Stimulated activated naive CD4-positive, alpha-beta T cell (primary cell): ENCODE data around the gene IFT122.
"Not testable (repeated sequence)": the region's sequence is repeated elsewhere in the genome, so short reads cannot be mapped to it uniquely, and the experiment has no call there.

Experiments used
- DNase-seq, 6 experiments: peaks; one replicate each; lab custom pipeline; 2025; lab: John Stamatoyannopoulos, UW

IFT122 gene

DNA sequence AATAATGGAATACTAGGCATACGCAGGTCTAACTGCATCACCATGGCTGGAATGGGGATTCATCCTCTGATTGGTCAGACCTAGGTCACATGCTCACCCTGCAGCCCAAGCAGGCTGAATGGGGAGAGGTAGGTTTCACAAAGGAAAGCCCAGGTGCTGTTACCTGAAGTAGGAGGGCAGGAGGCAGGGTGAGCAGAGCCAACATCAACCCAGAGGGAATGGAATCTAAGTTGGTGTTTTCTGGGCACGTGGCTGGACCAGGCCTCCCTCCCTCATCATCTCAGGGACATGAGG is 96.3 kb downstream of the IFT122 start:
- DNase-seq = no peak

DNA sequence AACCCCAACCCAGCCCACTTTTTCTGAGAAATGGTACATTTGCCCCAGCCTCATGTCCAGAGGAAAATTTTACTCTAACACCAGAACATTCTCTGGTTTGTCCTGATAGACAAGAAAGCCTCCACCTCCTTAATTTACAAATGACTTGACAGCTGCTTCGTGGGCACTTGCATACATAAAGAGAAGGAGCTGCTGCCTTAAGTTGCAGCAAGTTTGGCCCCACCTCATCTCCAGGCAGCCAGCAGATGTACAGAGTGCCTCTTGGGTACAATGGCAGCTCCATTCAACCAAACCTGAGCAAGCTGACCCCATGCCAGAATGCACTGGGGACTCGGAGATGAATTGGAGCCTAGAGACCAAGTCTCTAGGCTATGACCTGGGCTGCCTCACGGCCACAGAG is 96.8 kb downstream of the IFT122 start:
- DNase-seq = no peak

DNA sequence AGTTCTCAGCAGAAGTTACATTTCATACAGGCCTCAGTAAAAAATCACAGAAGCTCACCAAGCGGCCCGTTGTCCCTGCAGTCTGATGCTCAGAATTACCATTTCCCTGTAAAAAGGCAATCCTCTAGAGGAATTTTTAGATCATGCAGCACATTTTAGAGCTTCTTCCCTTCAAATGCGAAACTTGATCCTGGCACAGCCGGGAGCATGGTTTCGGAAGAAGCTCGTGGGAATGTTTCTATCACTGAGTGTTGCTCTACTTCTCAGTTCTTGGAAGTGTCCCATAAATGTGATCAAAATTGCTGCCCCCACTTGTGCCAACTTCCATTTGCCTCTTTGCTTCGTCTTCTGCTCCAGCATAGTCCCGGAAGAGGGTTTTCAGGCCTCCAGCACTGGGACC is 99.2 kb downstream of the IFT122 start:
- DNase-seq = no peak

DNA sequence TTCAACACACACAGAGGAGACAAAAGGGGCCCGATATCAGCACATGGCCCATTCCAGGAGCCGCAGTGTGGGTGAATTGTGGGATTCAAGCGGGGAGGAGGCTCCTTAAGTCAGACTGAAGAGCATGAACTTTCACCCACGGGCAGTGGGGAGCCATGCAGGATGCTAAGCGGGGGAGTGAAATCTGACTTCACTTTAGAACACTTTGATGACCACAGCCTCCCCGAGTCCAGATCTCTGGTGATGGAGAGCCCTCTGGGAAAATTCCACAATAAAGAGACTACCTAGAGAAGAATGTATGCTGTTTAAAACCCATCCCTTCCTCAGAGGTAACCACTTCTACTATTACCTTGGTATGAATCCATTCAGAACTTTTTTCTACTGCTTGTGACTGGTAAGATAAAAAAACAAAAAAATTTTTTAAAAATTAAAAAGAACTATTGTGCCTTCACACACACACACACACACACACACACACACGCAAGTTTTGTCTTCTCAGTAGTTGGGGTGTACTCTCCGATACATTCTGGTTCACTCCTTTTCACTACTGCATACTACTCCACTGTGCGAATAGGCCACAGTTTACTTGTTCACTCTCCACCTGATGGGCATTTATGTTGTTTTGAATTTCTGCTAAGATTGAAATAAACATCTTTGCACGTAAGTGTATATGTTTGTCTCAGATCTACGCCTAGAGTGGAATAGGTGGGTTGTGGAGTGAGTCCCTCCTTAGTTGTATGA is 100.9 kb downstream of the IFT122 start:
- DNase-seq = no peak

DNA sequence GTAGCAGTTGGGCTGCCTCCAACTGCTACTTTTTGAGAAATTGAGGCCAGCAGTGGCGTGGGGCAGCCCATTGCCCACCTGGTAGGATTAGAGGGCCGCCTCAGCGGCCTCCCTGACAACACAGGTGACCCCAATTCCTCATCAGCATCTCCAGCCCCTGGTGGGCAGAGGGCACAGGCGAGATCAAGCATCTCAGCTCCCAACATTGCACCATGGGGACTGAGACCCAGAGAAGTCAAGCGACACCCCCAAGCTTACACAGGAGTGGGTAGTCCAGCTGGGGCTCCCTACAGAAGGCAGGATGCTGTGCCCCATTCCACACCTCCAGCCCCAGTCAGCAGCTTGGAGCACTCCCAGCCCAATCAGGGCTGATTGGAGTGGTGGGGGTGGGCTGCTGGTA is 102.7 kb downstream of the IFT122 start:
- DNase-seq = no peak

DNA sequence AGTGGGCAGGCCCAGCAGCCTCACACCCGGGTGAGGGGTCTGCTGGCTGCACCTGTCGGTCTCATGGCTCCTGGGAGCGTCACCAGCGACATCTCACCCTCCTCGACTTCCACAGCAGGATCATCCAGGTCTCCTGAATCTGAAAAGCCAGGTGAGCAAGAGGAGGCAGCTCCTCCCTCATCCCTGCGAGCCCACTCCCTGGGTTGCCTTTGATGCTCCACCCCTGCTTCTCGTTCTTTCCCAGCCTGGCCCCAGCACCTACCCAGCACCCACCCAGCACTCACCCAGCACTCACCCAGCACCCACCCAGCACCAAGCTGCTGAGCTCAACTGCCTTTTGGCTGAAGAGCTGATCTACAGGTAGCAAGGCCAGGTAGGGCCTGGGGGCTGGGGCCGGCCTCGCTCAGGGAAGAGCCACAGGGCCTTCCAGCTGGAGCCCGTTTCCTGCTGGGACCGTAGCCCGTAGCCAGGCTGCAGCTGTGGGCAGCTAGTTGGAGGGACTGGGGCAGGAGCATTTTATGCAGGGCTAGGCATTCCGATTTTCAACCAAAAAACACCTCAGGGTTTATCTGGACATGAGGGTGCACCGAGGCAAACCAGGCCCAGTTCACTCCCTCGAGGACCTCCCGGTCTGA is 103.2 kb downstream of the IFT122 start, which contains the start of gene H1-8:
Gene H1-8 (plus strand): TSS at position 20 of the 635 bp plus-strand sequence. CDS start 44 bp downstream, at position 64.
- DNase-seq = no peak

DNA sequence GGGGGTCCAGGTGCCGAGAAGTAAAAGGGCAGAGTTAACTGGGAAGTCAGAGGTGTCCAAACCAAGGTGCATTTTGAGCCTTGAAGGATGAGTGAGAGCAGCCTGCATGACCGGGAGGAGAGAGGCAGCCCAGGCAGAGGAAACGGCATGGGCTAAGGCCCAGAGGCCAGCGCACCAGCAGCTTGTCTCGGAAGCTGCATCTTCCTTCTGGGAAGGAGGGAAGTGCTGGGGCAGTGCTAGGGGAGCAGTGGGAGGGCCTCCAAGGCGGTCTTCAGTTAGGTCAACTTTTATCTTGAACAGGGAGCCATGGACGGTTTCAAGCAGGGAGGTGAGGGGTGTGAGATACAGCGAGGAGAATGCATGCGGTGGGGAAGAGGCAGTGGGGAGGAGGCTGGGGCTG is 104.0 kb downstream of the IFT122 start:
- no peak for DNase-seq

DNA sequence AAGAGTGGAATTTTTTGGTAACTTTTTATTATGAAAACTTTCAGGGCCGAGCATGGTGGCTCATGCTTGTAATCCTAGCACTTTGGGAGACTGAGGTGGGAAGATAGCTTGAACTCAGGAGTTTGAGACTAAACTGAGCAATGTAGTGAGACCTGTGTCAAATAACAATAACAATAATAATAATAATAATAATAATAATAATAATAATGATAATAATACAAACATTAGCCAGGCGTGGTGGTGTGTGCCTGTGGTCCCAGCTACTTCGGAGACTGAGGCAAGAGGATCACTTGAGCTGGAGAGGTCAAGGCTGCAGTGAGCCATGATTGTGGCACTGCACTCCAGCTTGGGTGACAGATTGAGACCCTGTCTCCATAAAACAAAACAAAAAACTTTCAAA is 105.9 kb downstream of the IFT122 start:
- DNase-seq = not testable (repeated sequence)

DNA sequence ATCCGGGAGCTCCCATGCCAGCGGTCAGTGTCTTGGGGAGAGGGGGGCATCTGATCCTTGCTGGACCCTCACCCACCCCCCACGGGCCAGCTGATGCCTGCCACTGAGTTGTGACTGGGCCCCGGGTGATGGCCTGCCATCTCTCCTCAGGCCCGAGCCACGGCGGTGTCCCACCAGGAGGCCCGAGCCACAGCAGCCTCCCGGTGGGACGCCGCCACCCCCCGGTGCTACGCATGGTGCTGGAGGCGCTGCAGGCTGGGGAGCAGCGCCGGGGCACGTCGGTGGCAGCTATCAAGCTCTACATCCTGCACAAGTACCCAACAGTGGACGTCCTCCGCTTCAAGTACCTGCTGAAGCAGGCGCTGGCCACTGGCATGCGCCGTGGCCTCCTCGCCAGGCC is 107.2 kb downstream of the IFT122 start:
- no peak for DNase-seq

DNA sequence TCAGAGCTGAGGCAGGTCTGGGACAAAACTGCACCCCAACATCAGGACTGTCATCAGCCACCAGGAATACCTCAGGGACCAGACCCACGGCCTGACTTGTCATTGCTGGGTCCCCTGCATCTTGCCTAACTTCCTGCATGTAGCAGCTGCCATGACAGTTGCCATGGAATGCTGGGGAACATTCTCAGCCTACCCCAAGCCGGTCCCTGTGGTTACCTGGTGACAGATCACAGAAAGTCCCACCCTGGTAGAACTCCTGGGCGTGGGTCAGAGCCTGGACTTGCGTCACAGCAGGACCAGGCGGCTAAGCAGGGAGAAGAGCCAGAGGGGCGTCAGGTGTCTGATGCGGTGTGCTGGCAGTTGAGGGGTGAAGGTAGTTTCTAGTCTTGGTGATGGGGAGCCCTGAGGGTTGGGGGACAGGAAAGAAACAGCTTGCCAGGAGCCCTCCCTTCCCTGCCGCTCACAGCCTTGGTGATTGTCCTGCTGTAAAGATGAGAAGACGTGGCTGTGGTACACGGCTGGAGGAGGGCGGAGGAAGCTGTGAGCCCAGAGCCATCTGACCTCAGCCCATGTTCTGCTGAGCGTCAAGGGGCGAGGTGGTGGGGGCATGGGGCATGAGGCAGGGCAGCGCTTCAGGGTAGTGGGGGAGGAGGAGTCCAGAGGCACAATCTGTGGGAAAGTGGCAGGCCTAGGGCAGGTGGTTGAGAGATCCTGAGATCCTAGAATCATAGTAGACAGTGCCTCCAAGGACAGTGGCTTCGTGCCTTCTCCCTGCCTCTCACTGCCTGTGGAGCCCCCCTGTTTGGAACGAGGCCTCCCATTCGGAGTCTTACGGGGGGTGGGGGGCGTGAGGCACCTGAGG is 108.3 kb downstream of the IFT122 start:
- DNase-seq = no peak

DNA sequence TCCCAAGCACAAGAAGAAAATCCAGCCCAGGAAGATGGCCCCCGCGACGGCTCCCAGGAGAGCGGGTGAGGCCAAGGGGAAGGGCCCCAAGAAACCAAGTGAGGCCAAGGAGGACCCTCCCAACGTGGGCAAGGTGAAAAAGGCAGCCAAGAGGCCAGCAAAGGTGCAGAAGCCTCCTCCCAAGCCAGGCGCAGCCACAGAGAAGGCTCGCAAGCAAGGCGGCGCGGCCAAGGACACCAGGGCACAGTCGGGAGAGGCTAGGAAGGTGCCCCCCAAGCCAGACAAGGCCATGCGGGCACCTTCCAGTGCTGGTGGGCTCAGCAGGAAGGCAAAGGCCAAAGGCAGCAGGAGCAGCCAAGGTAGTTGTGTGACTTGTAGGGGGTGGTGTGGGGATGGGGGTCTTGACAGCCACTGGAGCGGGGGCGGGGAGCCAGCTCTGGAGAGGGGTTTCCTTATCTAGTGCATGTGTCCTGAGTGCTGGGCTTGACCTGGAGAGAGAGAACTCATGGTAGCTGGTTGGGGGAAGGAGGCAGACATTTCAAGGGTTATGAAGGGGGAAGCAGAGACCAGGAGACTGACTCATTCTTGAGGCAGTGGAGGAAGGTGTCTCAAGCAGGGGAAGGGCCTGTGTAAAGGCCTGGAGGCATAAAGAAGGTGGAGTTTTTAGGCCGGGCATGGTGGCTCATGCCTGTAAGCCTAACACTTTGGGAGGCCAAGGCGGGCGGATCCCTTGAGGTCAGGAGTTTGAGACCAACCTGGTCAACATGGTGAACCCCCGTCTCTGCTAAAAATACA is 109.2 kb downstream of the IFT122 start:
- DNase-seq = no peak

DNA sequence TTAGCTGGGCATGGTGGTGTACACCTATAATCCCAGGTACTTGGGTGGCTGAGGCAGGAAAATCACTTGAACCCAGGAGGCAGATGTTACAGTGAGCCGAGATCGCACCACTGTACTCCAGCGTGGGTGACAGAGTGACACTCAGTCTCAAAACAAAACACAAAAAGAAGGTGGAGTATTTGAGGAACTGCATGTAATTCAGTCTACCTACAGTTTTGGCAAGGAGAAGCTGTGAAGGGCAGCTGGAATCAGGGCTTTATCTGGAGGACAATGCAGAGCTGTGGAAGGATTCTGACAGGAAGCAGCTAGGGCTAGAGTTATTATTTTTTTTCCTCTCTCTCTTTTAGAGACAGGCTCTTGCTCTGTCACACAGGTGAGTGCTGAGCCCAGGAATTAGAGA is 109.8 kb downstream of the IFT122 start:
- no peak for DNase-seq

DNA sequence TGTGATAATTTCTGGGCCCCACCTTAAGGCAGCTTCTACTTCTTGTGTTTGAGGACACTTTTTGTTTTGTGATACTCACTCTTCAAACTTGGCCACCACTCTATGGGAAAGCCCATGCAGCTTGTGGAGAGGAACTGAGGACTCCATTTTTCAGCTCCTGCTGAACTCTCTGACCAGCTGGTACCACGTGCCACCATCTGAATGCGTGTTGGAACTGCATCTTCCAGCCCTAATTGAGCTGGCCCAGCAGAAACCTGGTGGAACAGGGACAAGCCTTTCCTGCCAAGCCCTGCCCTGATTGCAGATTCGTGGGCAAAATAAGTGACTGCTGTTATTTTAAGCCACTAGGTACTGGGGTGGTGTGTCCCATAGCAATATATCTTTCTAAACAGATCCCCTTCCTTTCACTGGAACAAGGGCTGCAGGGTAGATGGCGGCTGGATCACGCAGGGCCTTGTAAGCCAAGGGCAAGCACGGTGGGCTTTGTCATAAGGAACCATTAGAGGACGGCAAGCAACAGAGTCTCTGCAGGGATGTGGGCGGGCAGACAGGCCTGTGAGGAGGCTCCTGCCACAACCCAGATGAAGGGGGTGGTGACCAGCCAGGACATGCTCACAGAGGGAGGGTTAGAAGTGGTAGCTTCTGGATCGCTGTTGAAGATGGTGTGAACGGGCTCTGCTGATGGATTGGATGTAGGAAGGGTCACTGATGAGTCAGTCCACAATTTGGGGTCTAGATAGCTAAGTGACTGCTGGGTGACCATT is 112.4 kb downstream of the IFT122 start:
- no peak for DNase-seq

DNA sequence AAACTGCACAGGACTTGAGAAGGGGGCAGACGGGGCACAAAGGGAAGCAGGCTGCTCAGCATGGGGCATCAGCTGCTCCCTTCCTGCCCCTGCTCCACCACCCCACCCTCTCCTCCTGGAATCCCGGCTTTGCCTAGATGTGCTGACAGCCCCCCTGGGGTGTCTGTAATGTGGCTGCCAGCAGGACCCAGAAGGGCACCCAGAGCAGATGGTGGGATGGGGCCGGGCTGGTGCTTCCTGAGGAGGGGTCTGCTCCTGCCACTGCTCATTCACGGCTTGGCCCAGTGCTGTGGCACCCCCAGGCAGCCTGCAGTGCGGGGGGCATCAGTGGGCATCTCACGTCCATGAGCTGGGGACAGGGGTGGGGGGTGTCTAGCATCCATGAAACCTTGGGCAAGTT is 113.1 kb downstream of the IFT122 start:
- DNase-seq = no peak

DNA sequence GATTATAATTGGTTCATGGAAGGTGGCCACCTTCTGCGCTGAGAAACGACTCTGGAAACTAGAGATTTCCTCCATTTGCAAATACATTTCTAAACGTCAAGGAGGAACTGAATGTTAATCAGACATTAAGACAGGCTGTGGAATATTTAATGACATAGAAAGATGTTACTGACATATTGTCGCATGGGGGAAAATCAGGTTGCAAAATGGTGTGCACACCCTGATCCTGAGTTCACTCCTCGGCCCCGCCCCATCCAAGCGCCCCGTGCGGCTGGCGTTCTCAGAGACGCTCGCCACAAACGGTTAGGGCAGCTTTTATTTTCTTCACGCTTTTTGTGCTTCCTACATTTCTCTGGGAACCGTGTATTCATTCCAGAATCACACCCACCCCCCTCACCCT is 113.7 kb downstream of the IFT122 start:
- no peak for DNase-seq

DNA sequence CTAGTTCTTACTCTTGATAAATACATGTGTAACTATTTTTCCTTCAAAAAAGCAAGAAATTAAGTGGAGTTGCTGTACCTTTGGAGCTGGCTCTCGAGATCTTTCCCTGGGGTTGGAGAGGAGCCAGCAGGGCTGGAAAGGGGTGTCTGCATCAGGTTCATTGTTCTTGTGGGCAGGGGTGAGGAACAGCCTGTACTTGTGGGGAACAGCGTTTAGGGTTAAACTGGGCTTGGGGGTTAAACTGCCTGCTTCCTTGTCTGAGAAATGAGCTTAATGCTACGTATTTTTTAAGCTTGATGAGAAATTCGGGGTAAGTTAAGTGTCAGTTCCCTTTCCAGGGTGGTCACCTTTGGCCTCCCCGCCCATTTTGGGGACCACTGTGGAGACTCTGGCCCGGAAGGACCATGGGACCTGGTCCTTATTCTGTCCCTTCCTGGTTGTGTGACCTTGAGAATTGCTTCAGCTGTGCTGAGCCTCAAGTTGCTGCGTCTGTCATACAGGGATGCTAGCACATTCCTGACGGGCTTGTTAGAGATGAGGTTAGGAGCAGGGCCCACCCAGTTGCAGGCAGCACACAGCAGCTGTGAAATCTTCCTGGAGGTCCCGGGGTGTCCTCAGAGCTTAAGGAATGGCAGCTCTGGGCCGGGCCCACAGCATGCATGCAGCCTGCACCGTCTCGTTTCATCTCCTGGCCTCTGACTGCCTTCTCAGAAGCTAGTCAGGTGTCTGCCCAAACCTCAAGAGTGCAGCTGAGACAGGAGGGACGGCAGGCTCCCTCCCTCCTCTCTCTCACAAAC is 114.5 kb downstream of the IFT122 start:
- no peak for DNase-seq

DNA sequence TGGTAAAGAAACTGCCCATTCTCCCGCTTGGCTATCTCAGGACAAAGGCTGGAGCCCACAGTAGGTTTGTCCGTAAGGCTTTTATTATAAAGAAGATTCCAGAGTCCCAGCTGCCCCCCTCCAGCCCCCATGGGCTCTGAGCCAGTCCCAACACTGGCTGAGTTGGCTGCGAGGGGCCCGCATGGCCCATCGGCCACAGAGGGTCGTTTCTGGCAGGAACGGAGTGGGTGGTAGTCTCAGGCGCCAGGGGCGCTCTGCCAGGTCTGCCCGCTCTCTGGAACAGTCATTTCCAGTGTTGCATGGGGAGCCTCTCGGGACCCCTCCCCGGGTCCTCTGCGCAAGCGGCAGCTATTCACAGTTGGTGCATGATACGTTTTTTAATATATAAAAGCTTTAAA is 115.1 kb downstream of the IFT122 start:
- no peak for DNase-seq

DNA sequence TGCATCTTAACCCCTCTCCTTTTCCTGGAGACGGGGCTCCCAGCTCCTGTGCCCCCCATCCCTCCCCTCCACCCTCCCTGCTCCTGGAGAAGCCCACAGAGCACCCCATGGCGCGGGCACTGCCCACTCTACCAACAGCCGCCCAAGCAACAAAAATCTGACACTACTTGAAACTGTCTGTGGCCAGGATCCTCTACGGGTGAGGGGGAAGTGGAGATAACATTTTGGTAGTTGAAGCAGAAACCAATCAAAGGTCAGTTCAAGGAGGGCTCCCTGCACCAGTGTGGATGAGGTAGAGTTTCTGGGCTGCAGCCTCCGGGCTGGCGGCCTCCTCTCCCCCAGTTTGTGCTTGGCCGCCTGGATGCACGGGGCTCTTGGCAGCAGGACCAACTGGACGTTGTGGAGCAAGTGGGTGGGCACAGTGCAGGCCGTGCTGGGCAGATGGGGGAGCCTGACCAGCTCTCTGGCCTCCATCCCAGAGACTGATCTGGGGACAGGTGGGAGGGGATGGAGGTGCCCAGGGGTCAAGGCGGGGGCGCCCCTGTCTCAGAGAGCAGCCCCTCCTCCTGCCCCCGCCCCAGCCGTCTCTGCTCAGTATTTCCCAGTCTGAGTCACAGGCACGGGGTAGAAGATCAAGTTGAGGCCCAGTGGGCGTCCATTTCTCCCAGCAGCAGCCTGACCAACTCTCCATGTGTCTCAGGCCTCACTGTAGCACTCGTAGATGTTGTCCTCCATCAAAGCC is 115.8 kb downstream of the IFT122 start:
- no peak for DNase-seq

DNA sequence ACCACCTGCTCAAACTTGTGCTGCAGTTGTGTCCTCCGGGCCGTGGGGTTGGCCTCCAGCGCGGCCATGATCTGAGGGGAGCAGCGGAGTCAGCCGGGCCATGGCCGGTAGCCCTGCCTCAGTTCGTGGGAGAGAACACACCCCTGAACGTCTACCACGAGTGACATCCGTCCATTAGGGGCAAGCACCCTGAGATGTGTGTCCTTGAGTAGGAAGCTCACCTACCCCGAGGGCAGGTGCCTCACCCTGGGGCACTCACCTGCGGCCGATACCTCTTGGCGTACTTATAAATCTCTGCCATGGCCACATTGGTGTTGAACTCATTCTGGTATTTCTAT is 116.3 kb downstream of the IFT122 start:
- no peak for DNase-seq

DNA sequence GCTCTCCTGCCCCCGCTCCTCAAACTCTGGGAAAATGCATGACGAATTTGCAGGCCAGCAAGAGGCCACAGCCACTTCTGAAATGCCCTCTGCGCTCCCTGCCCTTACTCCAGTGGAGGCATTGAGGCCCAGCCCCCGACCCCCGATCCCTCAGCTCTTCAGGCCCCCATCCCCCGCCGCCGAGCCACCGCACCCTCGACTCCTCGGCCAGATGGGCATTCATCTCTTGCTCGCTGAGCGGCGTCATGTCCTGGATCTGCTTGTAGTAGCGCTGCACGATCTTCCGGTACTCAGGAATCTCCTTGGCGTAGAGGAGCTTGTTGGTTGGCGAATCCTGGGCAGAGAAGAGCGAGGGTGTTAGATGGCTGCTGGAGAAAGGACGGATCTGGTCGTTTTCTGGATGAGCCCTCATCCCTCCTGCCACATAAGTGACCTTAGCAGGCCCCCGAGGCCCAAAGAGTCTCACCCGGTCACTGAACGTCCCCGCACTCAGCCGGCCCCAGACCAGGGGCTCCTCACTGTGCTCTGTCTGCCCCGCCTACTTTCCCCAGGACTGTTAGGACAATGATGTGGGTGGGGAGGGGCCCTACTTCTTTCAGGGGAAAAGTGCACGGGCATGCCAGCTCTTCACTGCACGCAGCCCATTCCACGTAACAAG is 117.0 kb downstream of the IFT122 start:
- no peak for DNase-seq
